IMR-90 (cell line): ENCODE data around the gene PPP1R14C. TPM values are rescaled to one million over a fixed set of nuclear protein-coding genes. Genes with fewer than 3 reads are reported as not detected.

Experiments used
- ATAC-seq: fragments of 200-7000 bp; cut with Tn5 transposase; 2 replicates; pipeline ENCODE4 v1.9.1; 2020; ENCODE audit warnings: low read depth, mild to moderate bottlenecking, moderate library complexity
- BruUV-seq: library from RNA; stranded (reverse); fragments of 400-500 nt; replicated peaks from 2 replicates; lab custom pipeline; 2021; lab: Mats Ljungman, UMichigan
- CTCF ChIA-PET: fragments of 300-600 bp; formaldehyde crosslinking; extraction: SDS; loops from one replicate; lab custom pipeline; 2021; ENCODE audit warnings: antibody characterized with exemption; lab: Yijun Ruan, JAX
- POLR2A ChIA-PET: fragments of 300-600 bp; sonication (Branson Sonifier 250); formaldehyde crosslinking; loops from one replicate; lab custom pipeline; 2022; ENCODE audit warnings: antibody characterized with exemption; ENCODE audit not compliant: unreplicated experiment; lab: Charles Lee
- DNase-seq: peaks from one replicate; pipeline ENCODE4 v3.0.0; 2013
- H2AFZ ChIP-seq: replicated peaks from 2 replicates; pipeline ENCODE3; 2013; ENCODE audit warnings: low read length, mild to moderate bottlenecking; ENCODE audit not compliant: poor library complexity
- H2AK5ac ChIP-seq: 2 replicates; pipeline ENCODE4 v1.6.1; 2013; ENCODE audit warnings: low read depth, low read length, inconsistent platforms
- H2AK9ac ChIP-seq: replicated peaks from 2 replicates; pipeline ENCODE3; 2013; ENCODE audit warnings: mild to moderate bottlenecking, low read depth, low read length, moderate library complexity; ENCODE audit not compliant: poor library complexity
- H2BK120ac ChIP-seq: 2 replicates; pipeline ENCODE4 v1.6.1; 2013; ENCODE audit warnings: low read depth, low read length, inconsistent platforms
- H2BK15ac ChIP-seq: 3 replicates; pipeline ENCODE4 v1.6.1; 2013; ENCODE audit warnings: low read depth, low read length, inconsistent platforms
- H2BK20ac ChIP-seq: 2 replicates; pipeline ENCODE4 v1.6.1; 2013; ENCODE audit warnings: low read depth, mild to moderate bottlenecking, inconsistent platforms, low read length, moderate library complexity
- H2BK5ac ChIP-seq: 2 replicates; pipeline ENCODE4 v1.6.1; 2013; ENCODE audit warnings: mild to moderate bottlenecking, low read depth, low read length, inconsistent platforms; ENCODE audit not compliant: poor library complexity, severe bottlenecking
- H3K14ac ChIP-seq: replicated peaks from 2 replicates; pipeline ENCODE4 v1.6.1; 2013; ENCODE audit warnings: low read depth, low read length, inconsistent platforms
- H3K18ac ChIP-seq: 2 replicates; pipeline ENCODE4 v1.6.1; 2013; ENCODE audit warnings: low read depth, low read length, control low read depth
- H3K23ac ChIP-seq: 2 replicates; pipeline ENCODE4 v1.6.1; 2013; ENCODE audit warnings: low read depth, low read length, inconsistent platforms
- H3K27ac ChIP-seq: 2 replicates; pipeline ENCODE4 v1.5.1; 2013; ENCODE audit warnings: mild to moderate bottlenecking, control low read depth, low read length; ENCODE audit not compliant: insufficient read depth
- H3K27me3 ChIP-seq: 2 replicates; pipeline ENCODE4 v1.6.1; 2013; ENCODE audit warnings: low read length; ENCODE audit not compliant: control insufficient read depth, insufficient read depth
- H3K36me3 ChIP-seq: 2 replicates; pipeline ENCODE4 v1.6.1; 2013; ENCODE audit warnings: low read length, mixed read lengths; ENCODE audit not compliant: control insufficient read depth, insufficient read depth
- H3K4ac ChIP-seq: 2 replicates; pipeline ENCODE4 v1.6.1; 2013; ENCODE audit warnings: low read depth, low read length, inconsistent platforms
- H3K4me1 ChIP-seq: 2 replicates; pipeline ENCODE4 v1.6.1; 2013; ENCODE audit warnings: low read length, mixed read lengths; ENCODE audit not compliant: control insufficient read depth, insufficient read depth
- H3K4me2 ChIP-seq: 2 replicates; pipeline ENCODE4 v1.6.1; 2013; ENCODE audit warnings: low read depth, mild to moderate bottlenecking, control low read depth, low read length, moderate library complexity
- H3K4me3 ChIP-seq: 2 replicates; pipeline ENCODE4 v1.5.1; 2013; ENCODE audit warnings: low read depth, mild to moderate bottlenecking, control low read depth, low read length, moderate library complexity; ENCODE audit not compliant: insufficient read depth
- H3K56ac ChIP-seq: 2 replicates; pipeline ENCODE4 v1.6.1; 2013; ENCODE audit warnings: low read length, inconsistent platforms; ENCODE audit not compliant: insufficient read depth; ENCODE audit errors: extremely low read depth
- H3K79me1 ChIP-seq, 2 experiments: 2 replicates each; pipeline ENCODE4 v1.6.1; 2013; ENCODE audit warnings: low read length in 2 of 2, inconsistent platforms in 1 of 2, low read depth in 1 of 2
- H3K9ac ChIP-seq: 2 replicates; pipeline ENCODE4 v1.6.1; 2013; ENCODE audit warnings: low read depth, low read length, control low read depth
- H3K9me1 ChIP-seq: 2 replicates; pipeline ENCODE4 v1.6.1; 2013; ENCODE audit warnings: low read length, inconsistent platforms; ENCODE audit not compliant: insufficient read depth
- H3K9me3 ChIP-seq: 2 replicates; pipeline ENCODE4 v1.6.1; 2013; ENCODE audit warnings: low read length; ENCODE audit not compliant: control insufficient read depth, insufficient read depth
- H4K20me1 ChIP-seq: 2 replicates; pipeline ENCODE4 v1.6.1; 2013; ENCODE audit warnings: low read length, inconsistent platforms; ENCODE audit not compliant: insufficient read depth
- H4K5ac ChIP-seq: 2 replicates; pipeline ENCODE4 v1.6.1; 2013; ENCODE audit warnings: mild to moderate bottlenecking, low read depth, low read length, control low read depth
- H4K8ac ChIP-seq, 2 experiments: 2 replicates each; pipeline ENCODE4 v1.6.1; 2013; ENCODE audit warnings: low read depth in 2 of 2, low read length in 2 of 2, control low read depth in 1 of 2, inconsistent platforms in 1 of 2
- H4K91ac ChIP-seq: 2 replicates; pipeline ENCODE4 v1.6.1; 2013; ENCODE audit warnings: low read depth, low read length, inconsistent platforms; ENCODE audit not compliant: insufficient read depth
- BHLHE40 ChIP-seq: fragments of 150-350 bp; IDR thresholded peaks from 2 replicates; pipeline ENCODE4 v1.6.1; 2016; ENCODE audit warnings: mild to moderate bottlenecking, low read depth, low read length
- CEBPB ChIP-seq: IDR thresholded peaks from 2 replicates; pipeline ENCODE4 v1.6.1; 2012; ENCODE audit warnings: low read depth, low read length, improper control_type of control experiment
- CHD1 ChIP-seq: IDR thresholded peaks from 2 replicates; pipeline ENCODE4 v1.6.1; 2012; ENCODE audit warnings: low read depth, low read length, improper control_type of control experiment
- FOS ChIP-seq: fragments of 150-350 bp; IDR thresholded peaks from 2 replicates; pipeline ENCODE4 v1.6.1; 2016; ENCODE audit warnings: low read depth, low read length
- MAZ ChIP-seq: IDR thresholded peaks from 2 replicates; pipeline ENCODE4 v1.6.1; 2012; ENCODE audit warnings: low read depth, mild to moderate bottlenecking, low read length, improper control_type of control experiment, moderate library complexity, borderline replicate concordance
- MXI1 ChIP-seq: IDR thresholded peaks from 2 replicates; pipeline ENCODE4 v1.6.1; 2012; ENCODE audit warnings: low read depth, mild to moderate bottlenecking, low read length, moderate library complexity, borderline replicate concordance
- NFE2L2 ChIP-seq: fragments of 150-350 bp; IDR thresholded peaks from 2 replicates; pipeline ENCODE4 v1.6.1; 2016; ENCODE audit warnings: low read depth, mild to moderate bottlenecking, low read length
- POLR2A ChIP-seq: IDR thresholded peaks from 2 replicates; pipeline ENCODE4 v1.6.1; 2012; ENCODE audit warnings: mild to moderate bottlenecking, low read depth, low read length
- RAD21 ChIP-seq: IDR thresholded peaks from 2 replicates; pipeline ENCODE4 v1.6.1; 2012; ENCODE audit warnings: low read length, improper control_type of control experiment
- RCOR1 ChIP-seq: IDR thresholded peaks from 2 replicates; pipeline ENCODE4 v1.6.1; 2012; ENCODE audit warnings: mild to moderate bottlenecking, low read length, improper control_type of control experiment; ENCODE audit not compliant: insufficient replicate concordance
- RFX5 ChIP-seq: IDR thresholded peaks from 2 replicates; pipeline ENCODE4 v1.8.0; 2012; ENCODE audit warnings: low read depth, mild to moderate bottlenecking, low read length, moderate library complexity
- WGBS, 2 experiments: methylation state at CpG; one replicate each; pipeline versions ENCODE4 v1.1.5 to v1.1.7; 2013; ENCODE audit warnings: missing lambda C conversion rate in 2 of 2; ENCODE audit not compliant: insufficient read length in 1 of 2; ENCODE audit errors: extremely low coverage in 2 of 2; 5-methylcytosine and 5-hydroxymethylcytosine counted together
- dilution Hi-C: fragments of 300-500 bp; cut with HindIII; formaldehyde crosslinking; loops from one replicate; pipeline ENCODE4 v1.14.3; 2018; ENCODE audit warnings: low sequenced_read_pairs; ENCODE audit not compliant: unreplicated experiment
- in situ Hi-C: fragments of 300-500 bp; cut with MboI; formaldehyde crosslinking; loops from 3 replicates; pipeline ENCODE4 v1.14.3; 2019; ENCODE audit warnings: low sequenced_read_pairs, inconsistent platforms, mixed read lengths
- intact Hi-C: fragments of 100-400 bp; cut with micrococcal nuclease; formaldehyde crosslinking; loops from 2 replicates; pipeline ENCODE4 v1.10.0; 2022
- polyA plus RNA-seq, 3 experiments: library from polyadenylated mRNA; depleted of rRNA; stranded (reverse); fragments of >200 nt; gene quantifications; 2 replicates each; pipeline ENCODE4 v1.2.3, GENCODE V29; 2012; ENCODE audit warnings: low replicate concordance in 1 of 3
- total RNA-seq: library from RNA; depleted of rRNA; stranded (reverse); fragments of >200 nt; gene quantifications from 2 replicates; pipeline ENCODE4 v1.2.3, GENCODE V29; 2012
- TF ChIP-seq, protein P1 (sequence below): conservative IDR thresholded peaks from 2 replicates; pipeline ENCODE4 v1.5.1; 2012; ENCODE audit warnings: mild to moderate bottlenecking, low read depth, low read length, improper control_type of control experiment
- TF ChIP-seq, protein P2 (sequence below): fragments of 150-350 bp; IDR thresholded peaks from 2 replicates; pipeline ENCODE4 v1.6.1; 2016; ENCODE audit warnings: low read depth, mild to moderate bottlenecking, low read length, moderate library complexity, borderline replicate concordance

The PPP1R14C gene
- total and polyA plus RNA-seq, 2 of the 4 experiments (the other 2 are of a cell fraction): not detected

DNA sequence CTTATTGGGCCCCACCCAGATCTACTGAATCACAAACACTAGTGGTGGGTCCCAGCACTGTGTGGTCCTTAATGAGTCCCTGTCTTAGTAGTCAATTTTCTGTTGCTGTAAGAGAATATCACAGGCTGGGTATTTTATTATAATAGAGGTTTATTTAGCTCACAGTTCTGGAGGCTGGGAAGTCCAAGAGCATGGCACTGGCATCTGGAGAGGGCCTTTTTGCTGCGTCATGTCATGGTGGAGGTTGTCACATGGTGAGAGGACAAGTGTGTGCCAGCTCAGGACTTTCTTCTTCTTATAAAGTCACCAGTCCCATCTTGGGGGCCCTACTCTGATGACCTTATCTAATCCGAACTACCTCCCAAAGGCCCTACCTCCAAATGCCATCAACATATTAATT is 105.0 kb downstream of the PPP1R14C start:
- Histone ChIP-seq H4K20me1 (no peaks in the 10 kb centered on the region), H3K9ac (no peak overlapping the region), H2BK120ac (no peak overlapping the region), H4K91ac (no peak overlapping the region), H3K14ac (no peak overlapping the region), H4K5ac (no peak overlapping the region), H3K9me1 (no peaks in the 10 kb centered on the region), H3K4ac (no peak overlapping the region), H2AK9ac (no peak overlapping the region), H3K56ac (no peak overlapping the region), H2AK5ac (no peak overlapping the region), H3K4me2 (no peak overlapping the region), H4K8ac (no peak overlapping the region), H3K27me3 (no peaks in the 10 kb centered on the region), H3K18ac (no peak overlapping the region), H3K9me3 (no peaks in the 10 kb centered on the region; the same call in 1 of the 2 replicates), H3K23ac (no peak overlapping the region), H2AFZ (no peak overlapping the region), H3K27ac (no peak overlapping the region), H2BK20ac (no peak overlapping the region), H2BK15ac (no peak overlapping the region), H3K36me3 (no peaks in the 10 kb centered on the region), H2BK5ac (no peak overlapping the region), H3K79me1 (no peaks in the 10 kb centered on the region), H3K4me1 (peaks cover 6% of the 10 kb centered on the region), H3K4me3 (no peak overlapping the region)
- POLR2A ChIA-PET: no interaction called here
- in situ Hi-C loops (no loop called here), intact Hi-C loops (no loop called here), dilution Hi-C loops (no loop called here)
- DNase-seq (no peak), ATAC-seq (no peak)
- no CpG with 5 or more reads among the region's 2 CpGs for WGBS, 2 experiments
- TF ChIP-seq, protein P1, sequence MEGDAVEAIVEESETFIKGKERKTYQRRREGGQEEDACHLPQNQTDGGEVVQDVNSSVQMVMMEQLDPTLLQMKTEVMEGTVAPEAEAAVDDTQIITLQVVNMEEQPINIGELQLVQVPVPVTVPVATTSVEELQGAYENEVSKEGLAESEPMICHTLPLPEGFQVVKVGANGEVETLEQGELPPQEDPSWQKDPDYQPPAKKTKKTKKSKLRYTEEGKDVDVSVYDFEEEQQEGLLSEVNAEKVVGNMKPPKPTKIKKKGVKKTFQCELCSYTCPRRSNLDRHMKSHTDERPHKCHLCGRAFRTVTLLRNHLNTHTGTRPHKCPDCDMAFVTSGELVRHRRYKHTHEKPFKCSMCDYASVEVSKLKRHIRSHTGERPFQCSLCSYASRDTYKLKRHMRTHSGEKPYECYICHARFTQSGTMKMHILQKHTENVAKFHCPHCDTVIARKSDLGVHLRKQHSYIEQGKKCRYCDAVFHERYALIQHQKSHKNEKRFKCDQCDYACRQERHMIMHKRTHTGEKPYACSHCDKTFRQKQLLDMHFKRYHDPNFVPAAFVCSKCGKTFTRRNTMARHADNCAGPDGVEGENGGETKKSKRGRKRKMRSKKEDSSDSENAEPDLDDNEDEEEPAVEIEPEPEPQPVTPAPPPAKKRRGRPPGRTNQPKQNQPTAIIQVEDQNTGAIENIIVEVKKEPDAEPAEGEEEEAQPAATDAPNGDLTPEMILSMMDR: no peak
- no peak for TF ChIP-seq FOS
- TF ChIP-seq POLR2A: no peak
- TF ChIP-seq, protein P2, sequence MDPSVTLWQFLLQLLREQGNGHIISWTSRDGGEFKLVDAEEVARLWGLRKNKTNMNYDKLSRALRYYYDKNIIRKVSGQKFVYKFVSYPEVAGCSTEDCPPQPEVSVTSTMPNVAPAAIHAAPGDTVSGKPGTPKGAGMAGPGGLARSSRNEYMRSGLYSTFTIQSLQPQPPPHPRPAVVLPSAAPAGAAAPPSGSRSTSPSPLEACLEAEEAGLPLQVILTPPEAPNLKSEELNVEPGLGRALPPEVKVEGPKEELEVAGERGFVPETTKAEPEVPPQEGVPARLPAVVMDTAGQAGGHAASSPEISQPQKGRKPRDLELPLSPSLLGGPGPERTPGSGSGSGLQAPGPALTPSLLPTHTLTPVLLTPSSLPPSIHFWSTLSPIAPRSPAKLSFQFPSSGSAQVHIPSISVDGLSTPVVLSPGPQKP: no peak
- no peak for TF ChIP-seq BHLHE40
- TF ChIP-seq CEBPB: no peak
- no peak for TF ChIP-seq MXI1
- no peak for TF ChIP-seq MAZ
- no peak for TF ChIP-seq RFX5
- TF ChIP-seq RAD21: no peak
- no peak for TF ChIP-seq CHD1
- no peak for TF ChIP-seq RCOR1
- no peak for TF ChIP-seq NFE2L2
- CTCF ChIA-PET: no interaction called here
- BruUV-seq: no TSS peak
